K562 (cell line): Measurements from ENCODE around the gene TUBA4B. TPM values are rescaled to one million over a fixed set of nuclear protein-coding genes. Genes with fewer than 3 reads are reported as not detected.

Source experiments
- ARID4B ChIP-seq: sonication (generic); formaldehyde crosslinking; IDR thresholded peaks from 2 replicates; pipeline ENCODE4 v1.8.0; 2022; ENCODE audit warnings: mild to moderate bottlenecking, missing genetic modification reagents
- ATF1 ChIP-seq, 2 experiments: fragments of 450-650 bp in 1 of 2; IDR thresholded peaks; 2 replicates each; pipeline ENCODE4 v1.6.1; 2016; ENCODE audit warnings: missing compliant biosample characterization in 1 of 2, missing genetic modification characterization in 1 of 2
- CBX1 ChIP-seq: sonication (generic); IDR thresholded peaks from 2 replicates; pipeline ENCODE4 v1.6.1; 2016; ENCODE audit warnings: antibody characterized with exemption, low read depth, mild to moderate bottlenecking
- E2F6 ChIP-seq, 2 experiments: IDR thresholded peaks; 2 replicates each; pipeline ENCODE4 v1.6.1; 2011; ENCODE audit warnings: borderline replicate concordance in 1 of 2, control low read depth in 1 of 2, low read depth in 1 of 2, low read length in 1 of 2, mild to moderate bottlenecking in 1 of 2, mixed read lengths in 1 of 2, moderate library complexity in 1 of 2; ENCODE audit not compliant: insufficient read depth in 1 of 2, insufficient read length in 1 of 2, poor library complexity in 1 of 2, severe bottlenecking in 1 of 2; ENCODE audit errors: extremely low read depth in 1 of 2
- EGR1 ChIP-seq: fragments of 450-650 bp; conservative IDR thresholded peaks from 2 replicates; pipeline ENCODE4 v1.6.1; 2017; ENCODE audit warnings: mild to moderate bottlenecking
- FOXP1 ChIP-seq: sonication (generic); formaldehyde crosslinking; IDR thresholded peaks from 2 replicates; pipeline ENCODE4 v1.8.0; 2022; ENCODE audit warnings: mild to moderate bottlenecking, missing genetic modification reagents
- FOXP4 ChIP-seq: sonication (generic); formaldehyde crosslinking; IDR thresholded peaks from 2 replicates; pipeline ENCODE4 v1.8.0; 2022; ENCODE audit warnings: mild to moderate bottlenecking, missing genetic modification reagents, borderline replicate concordance
- GATAD2B ChIP-seq: fragments of 450-650 bp; IDR thresholded peaks from 2 replicates; pipeline ENCODE4 v1.6.1; 2017; ENCODE audit warnings: mild to moderate bottlenecking, borderline replicate concordance
- MBD1 ChIP-seq: fragments of 250-450 bp; sonication (Bioruptor Pico); IDR thresholded peaks from 2 replicates; pipeline ENCODE4 v1.8.0; 2022; ENCODE audit warnings: inconsistent platforms
- SIN3A ChIP-seq, 2 experiments: fragments of 150-350 bp in 1 of 2; IDR thresholded peaks; 2 replicates each; pipeline ENCODE4 v1.6.1; 2011 to 2016; ENCODE audit warnings: borderline replicate concordance in 2 of 2, low read depth in 2 of 2, low read length in 2 of 2, mild to moderate bottlenecking in 2 of 2, moderate library complexity in 2 of 2; ENCODE audit not compliant: control insufficient read depth in 1 of 2
- SMAD1 ChIP-seq: fragments of 150-350 bp; IDR thresholded peaks from 2 replicates; pipeline ENCODE4 v1.6.1; 2014; ENCODE audit warnings: low read length, low read depth; ENCODE audit not compliant: partially characterized antibody
- SMAD4 ChIP-seq: fragments of 250-450 bp; sonication (Bioruptor Pico); conservative IDR thresholded peaks from 2 replicates; pipeline ENCODE4 v1.8.0; 2021; ENCODE audit warnings: inconsistent platforms, mild to moderate bottlenecking, moderate library complexity
- WHSC1 ChIP-seq: IDR thresholded peaks from one replicate; pipeline ENCODE4 v1.6.1; 2012; ENCODE audit warnings: low read length, control low read depth, inconsistent platforms
- polyA plus RNA-seq, 8 experiments: library from polyadenylated mRNA; depleted of rRNA in 4 of 8; stranded (reverse) in 5 of 8; unstranded in 3 of 8; fragments of >200 nt; fragmentation: Nextera tagmentation in 2 of 8; fragmentation: Illumina TruSeq in 1 of 8; extraction: Ambion mirVana in 2 of 8; extraction: Trizol in 1 of 8; gene quantifications; 2 replicates each; pipeline versions ENCODE4 v1.2.1 to v1.2.3, GENCODE V29; 2011 to 2014; ENCODE audit warnings: inconsistent platforms in 1 of 8, missing spikeins in 1 of 8
- total RNA-seq, 7 experiments: library from RNA; depleted of rRNA in 6 of 7; stranded (reverse); fragments of >200 nt in 6 of 7; fragmentation: Illumina TruSeq in 2 of 7; extraction: Trizol in 2 of 7; gene quantifications; 2 replicates each; pipeline versions ENCODE4 v1.2.1 to v1.2.3, GENCODE V29; 2011 to 2021; ENCODE audit warnings: low replicate concordance in 1 of 7

TUBA4B gene
- total and polyA plus RNA-seq, 9 of the 15 experiments (the other 6 are each of a cell fraction or from before 2014, with no cell fraction given), result 0.04 TPM; not detected in 8

- peak; percentile 59 for TF ChIP-seq ARID4B (CRISPR knock-in tag)
- TF ChIP-seq CBX1, result peak; percentile 50; the same call in 1 of the 2 replicates
- peak; percentile 42 to 45; a peak in 2 of 4 replicates for TF ChIP-seq SIN3A (IDR thresholded peaks at IDR 0.05; ENCODE audit: borderline replicate concordance in 2 of 2, control insufficient read depth in 1 of 2, low read depth in 2 of 2, low read length in 2 of 2)
- TF ChIP-seq EGR1, result peak; percentile 90
- peak; percentile 42; the same call in 1 of the 2 replicates for TF ChIP-seq ATF1 (CRISPR knock-in tag; IDR thresholded peaks at IDR 0.05)
- peak; percentile 89 for TF ChIP-seq ATF1 (tag; IDR thresholded peaks at IDR 0.05)
- peak; percentile 65; the same call in 1 of the 2 replicates for TF ChIP-seq GATAD2B
- no peak for TF ChIP-seq FOXP1 (CRISPR knock-in tag)
- peak; percentile 12 to 45 for TF ChIP-seq E2F6 (IDR thresholded peaks at IDR 0.05; ENCODE audit: borderline replicate concordance in 1 of 2, extremely low read depth in 1 of 2, insufficient read depth in 1 of 2, insufficient read length in 1 of 2, low read depth in 1 of 2, low read length in 1 of 2, poor library complexity in 1 of 2, severe bottlenecking in 1 of 2)
- no peak for TF ChIP-seq SMAD1
- TF ChIP-seq WHSC1, result no peak
- TF ChIP-seq FOXP4 (CRISPR knock-in tag), result no peak
- TF ChIP-seq SMAD4 (CRISPR knock-in tag), result peak; percentile 93
- TF ChIP-seq MBD1, result no peak
Observed at GRCh38 chr2:219229305-219230058, 23.6 kb upstream of the TUBA4B start, which contains the start of the genes ANKZF1 and ATG9A (continued).
